Neural progenitor cell (in vitro differentiated cells): Measurements from ENCODE around the gene SPSB3. TPM values are rescaled to one million over a fixed set of nuclear protein-coding genes. Genes with fewer than 3 reads are reported as not detected.

ENCODE experiments used
- DNase-seq: peaks from one replicate; pipeline ENCODE4 v3.0.0-alpha.2; 2016; ENCODE audit warnings: low spot score
- H2AFZ ChIP-seq: fragments of 200-600 bp; sonication (generic); replicated peaks from 2 replicates; pipeline ENCODE4 v1.6.1; 2016; ENCODE audit warnings: antibody characterized with exemption
- H3F3A ChIP-seq: fragments of 200-600 bp; sonication (generic); 2 replicates; pipeline ENCODE4 v1.6.1; 2016; ENCODE audit warnings: antibody characterized with exemption, low read depth
- H3K27ac ChIP-seq: fragments of 200-600 bp; sonication (generic); 2 replicates; pipeline ENCODE4 v1.5.1; 2016; ENCODE audit warnings: mild to moderate bottlenecking
- H3K27me3 ChIP-seq: fragments of 200-600 bp; sonication (generic); 2 replicates; pipeline ENCODE4 v1.6.1; 2016; ENCODE audit warnings: mild to moderate bottlenecking, moderate library complexity
- H3K36me3 ChIP-seq: fragments of 200-600 bp; sonication (generic); 2 replicates; pipeline ENCODE4 v1.5.1; 2016
- H3K4me1 ChIP-seq: fragments of 200-600 bp; sonication (generic); 2 replicates; pipeline ENCODE4 v1.6.1; 2016; ENCODE audit warnings: mixed run types
- H3K4me2 ChIP-seq: fragments of 200-600 bp; sonication (generic); 2 replicates; pipeline ENCODE4 v1.6.1; 2016
- H3K4me3 ChIP-seq: fragments of 200-600 bp; sonication (generic); 2 replicates; pipeline ENCODE4 v1.5.1; 2016
- H3K79me2 ChIP-seq: fragments of 200-600 bp; sonication (generic); 2 replicates; pipeline ENCODE4 v1.6.1; 2016; ENCODE audit warnings: low read depth
- H3K9ac ChIP-seq: fragments of 200-600 bp; sonication (generic); 2 replicates; pipeline ENCODE4 v1.6.1; 2016
- H3K9me3 ChIP-seq: fragments of 200-600 bp; sonication (generic); 2 replicates; pipeline ENCODE4 v1.5.1; 2016; ENCODE audit warnings: low read depth
- H4K20me1 ChIP-seq: fragments of 200-600 bp; sonication (generic); 2 replicates; pipeline ENCODE4 v1.6.1; 2016; ENCODE audit warnings: low read depth
- H3K27ac Mint-ChIP-seq: 3 replicates; pipeline ENCODE4 v1.8.0; 2021; ENCODE audit warnings: mixed read lengths
- H3K27me3 Mint-ChIP-seq: 2 replicates; pipeline ENCODE4 v1.8.0; 2022; ENCODE audit warnings: low read depth, mild to moderate bottlenecking, inconsistent platforms, moderate library complexity, mixed read lengths; ENCODE audit not compliant: insufficient read depth
- H3K36me3 Mint-ChIP-seq: 3 replicates; pipeline ENCODE4 v1.8.0; 2021; ENCODE audit warnings: mixed read lengths
- H3K4me1 Mint-ChIP-seq: 3 replicates; pipeline ENCODE4 v1.8.0; 2021; ENCODE audit warnings: mixed read lengths
- H3K4me3 Mint-ChIP-seq: 3 replicates; pipeline ENCODE4 v1.8.0; 2021; ENCODE audit warnings: mild to moderate bottlenecking, moderate library complexity, mixed read lengths
- H3K9me3 Mint-ChIP-seq: 3 replicates; pipeline ENCODE4 v1.8.0; 2020; ENCODE audit warnings: mixed read lengths
- EZH2 ChIP-seq: fragments of 200-600 bp; sonication (generic); IDR thresholded peaks from 2 replicates; pipeline ENCODE4 v1.6.1; 2017; ENCODE audit warnings: antibody characterized with exemption, mild to moderate bottlenecking, moderate library complexity
- EZH2phosphoT487 ChIP-seq: fragments of 200-600 bp; sonication (generic); IDR thresholded peaks from 2 replicates; pipeline ENCODE4 v1.6.1; 2017; ENCODE audit warnings: antibody characterized with exemption
- total RNA-seq: library from RNA; depleted of rRNA; stranded (reverse); fragments of >200 nt; gene quantifications from 2 replicates; pipeline ENCODE4 v1.2.3, GENCODE V29; 2015; ENCODE audit warnings: low replicate concordance
- TF ChIP-seq, protein P1 (sequence below): fragments of 200-600 bp; sonication (generic); IDR thresholded peaks from 2 replicates; pipeline ENCODE4 v1.5.1; 2017; ENCODE audit warnings: antibody characterized with exemption, mild to moderate bottlenecking

Gene SPSB3
- total RNA-seq, 1 donor from 2014 or later, result 18.7 TPM

DNA sequence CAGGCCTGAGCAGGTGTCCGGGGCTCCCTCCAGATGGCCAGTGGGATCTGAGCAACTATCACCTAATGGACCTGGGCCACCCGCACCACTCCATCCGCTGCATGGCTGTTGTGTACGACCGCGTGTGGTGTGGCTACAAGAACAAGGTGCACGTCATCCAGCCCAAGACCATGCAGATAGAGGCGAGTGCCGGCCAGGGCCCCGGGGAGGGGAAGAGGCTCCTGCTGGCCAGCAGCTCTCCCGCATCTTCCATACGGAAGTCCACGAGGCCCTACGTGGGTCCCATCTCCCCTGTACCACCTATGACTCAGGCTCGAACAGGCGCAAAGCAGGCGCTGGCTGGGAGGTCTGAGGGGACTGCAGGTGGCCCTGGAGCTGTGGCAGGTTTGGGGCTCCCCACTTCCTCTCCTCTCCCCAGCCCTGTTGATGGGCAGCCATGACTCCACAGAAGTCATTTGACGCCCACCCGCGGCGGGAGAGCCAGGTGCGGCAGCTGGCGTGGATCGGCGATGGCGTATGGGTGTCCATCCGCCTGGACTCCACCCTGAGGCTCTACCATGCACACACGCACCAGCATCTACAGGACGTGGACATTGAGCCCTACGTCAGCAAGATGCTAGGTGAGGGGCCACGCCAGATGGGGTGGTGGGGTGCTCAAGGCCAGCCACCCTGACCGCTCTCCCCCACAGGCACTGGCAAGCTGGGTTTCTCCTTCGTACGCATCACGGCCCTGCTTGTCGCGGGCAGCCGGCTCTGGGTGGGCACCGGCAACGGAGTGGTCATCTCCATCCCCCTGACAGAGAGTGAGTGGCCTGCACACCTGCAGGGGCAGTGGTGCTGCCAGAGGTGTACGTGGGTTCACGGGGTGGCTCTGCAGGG lies 15.0 kb downstream of the SPSB3 start:
- H3K36me3 ChIP-seq, result no peaks in the 10 kb centered on the region
- Mint-ChIP-seq H3K27me3 (peaks cover 7% of the 10 kb centered on the region), H3K36me3 (peaks cover 3% of the 10 kb centered on the region), H3K9me3 (no peaks in the 10 kb centered on the region), H3K4me3 (no peak overlapping the region), H3K4me1 (peaks cover 7% of the 10 kb centered on the region), H3K27ac (no peak overlapping the region)
- peaks cover 6% of the 10 kb centered on the region for H3K79me2 ChIP-seq
- H3F3A ChIP-seq, result peaks cover 15% of the 10 kb centered on the region
- H3K9me3 ChIP-seq, result no peaks in the 10 kb centered on the region
- no peak overlapping the region for H3K9ac ChIP-seq
- no peaks in the 10 kb centered on the region for H3K27me3 ChIP-seq
- H4K20me1 ChIP-seq, result peaks cover 43% of the 10 kb centered on the region
- no peak overlapping the region for H2AFZ ChIP-seq
- no peak overlapping the region for H3K4me3 ChIP-seq
- no peak for DNase-seq
- H3K4me1 ChIP-seq, result no peaks in the 10 kb centered on the region
- H3K27ac ChIP-seq, result no peak overlapping the region
- no peak overlapping the region for H3K4me2 ChIP-seq
- TF ChIP-seq EZH2, result no peak

DNA sequence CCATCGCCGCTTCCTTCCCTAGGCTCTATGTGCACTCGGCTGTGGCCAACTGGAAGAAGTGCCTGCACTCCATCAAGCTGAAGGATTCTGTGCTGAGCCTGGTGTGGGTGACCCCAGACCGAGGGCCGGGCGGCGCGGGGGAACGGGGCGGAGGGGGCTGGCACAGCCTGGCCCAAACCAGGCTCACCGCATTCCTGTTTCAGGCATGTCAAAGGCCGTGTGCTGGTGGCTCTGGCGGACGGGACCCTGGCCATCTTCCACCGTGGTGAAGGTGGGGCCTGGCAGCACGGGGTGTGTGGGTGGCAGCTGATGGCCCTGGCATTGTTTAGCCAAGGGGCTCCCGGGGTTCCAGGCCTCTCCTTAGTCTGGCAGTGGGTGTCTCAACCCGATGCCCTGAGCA lies 15.7 kb downstream of the SPSB3 start:
- no peaks in the 10 kb centered on the region for H3K4me1 ChIP-seq
- H3K4me1 Mint-ChIP-seq, result peaks cover under 1% of the 10 kb centered on the region
- no peak for DNase-seq
- H3K4me3 ChIP-seq, result no peak overlapping the region
- no peak overlapping the region for H3K4me3 Mint-ChIP-seq
- TF ChIP-seq EZH2phosphoT487, result no peak
- TF ChIP-seq EZH2, result no peak
- TF ChIP-seq, protein P1, sequence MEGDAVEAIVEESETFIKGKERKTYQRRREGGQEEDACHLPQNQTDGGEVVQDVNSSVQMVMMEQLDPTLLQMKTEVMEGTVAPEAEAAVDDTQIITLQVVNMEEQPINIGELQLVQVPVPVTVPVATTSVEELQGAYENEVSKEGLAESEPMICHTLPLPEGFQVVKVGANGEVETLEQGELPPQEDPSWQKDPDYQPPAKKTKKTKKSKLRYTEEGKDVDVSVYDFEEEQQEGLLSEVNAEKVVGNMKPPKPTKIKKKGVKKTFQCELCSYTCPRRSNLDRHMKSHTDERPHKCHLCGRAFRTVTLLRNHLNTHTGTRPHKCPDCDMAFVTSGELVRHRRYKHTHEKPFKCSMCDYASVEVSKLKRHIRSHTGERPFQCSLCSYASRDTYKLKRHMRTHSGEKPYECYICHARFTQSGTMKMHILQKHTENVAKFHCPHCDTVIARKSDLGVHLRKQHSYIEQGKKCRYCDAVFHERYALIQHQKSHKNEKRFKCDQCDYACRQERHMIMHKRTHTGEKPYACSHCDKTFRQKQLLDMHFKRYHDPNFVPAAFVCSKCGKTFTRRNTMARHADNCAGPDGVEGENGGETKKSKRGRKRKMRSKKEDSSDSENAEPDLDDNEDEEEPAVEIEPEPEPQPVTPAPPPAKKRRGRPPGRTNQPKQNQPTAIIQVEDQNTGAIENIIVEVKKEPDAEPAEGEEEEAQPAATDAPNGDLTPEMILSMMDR, result no peak
- no peak overlapping the region for H2AFZ ChIP-seq
- H3K9me3 Mint-ChIP-seq, result no peaks in the 10 kb centered on the region
- H3F3A ChIP-seq, result peaks cover 15% of the 10 kb centered on the region
- no peaks in the 10 kb centered on the region for H3K27me3 ChIP-seq
- no peak overlapping the region for H3K27ac Mint-ChIP-seq
- no peaks in the 10 kb centered on the region for H3K79me2 ChIP-seq
- H3K9me3 ChIP-seq, result no peaks in the 10 kb centered on the region
- no peaks in the 10 kb centered on the region for H3K36me3 ChIP-seq
- no peak overlapping the region for H3K27ac ChIP-seq
- no peak overlapping the region for H3K9ac ChIP-seq
- H3K27me3 Mint-ChIP-seq, result peaks cover 4% of the 10 kb centered on the region
- peaks cover 37% of the 10 kb centered on the region for H4K20me1 ChIP-seq
- no peak overlapping the region for H3K4me2 ChIP-seq
- H3K36me3 Mint-ChIP-seq, result no peaks in the 10 kb centered on the region

DNA sequence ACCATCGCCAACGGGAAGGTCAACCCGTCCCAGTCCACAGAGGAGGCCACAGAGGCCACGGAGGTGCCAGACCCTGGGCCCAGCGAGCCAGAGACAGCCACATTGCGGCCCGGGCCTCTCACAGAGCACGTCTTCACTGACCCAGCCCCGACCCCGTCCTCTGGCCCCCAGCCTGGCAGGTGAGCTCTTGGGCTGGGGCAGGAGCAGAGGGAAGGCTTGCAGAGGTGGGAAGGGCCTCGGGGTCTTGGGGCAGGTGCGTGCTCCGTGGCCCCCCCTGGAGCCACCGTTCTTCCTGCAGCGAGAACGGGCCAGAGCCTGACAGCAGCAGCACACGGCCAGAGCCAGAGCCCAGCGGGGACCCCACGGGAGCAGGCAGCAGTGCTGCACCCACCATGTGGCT lies 16.1 kb downstream of the SPSB3 start:
- Mint-ChIP-seq H3K4me3 (no peak overlapping the region), H3K27ac (no peak overlapping the region), H3K27me3 (peaks cover 4% of the 10 kb centered on the region), H3K4me1 (no peaks in the 10 kb centered on the region), H3K9me3 (no peaks in the 10 kb centered on the region), H3K36me3 (peaks cover 2% of the 10 kb centered on the region)
- Histone ChIP-seq H3K4me2 (no peak overlapping the region), H3K27me3 (no peaks in the 10 kb centered on the region), H3K9ac (no peak overlapping the region), H3K36me3 (no peaks in the 10 kb centered on the region), H3K27ac (no peak overlapping the region), H2AFZ (no peak overlapping the region), H3K79me2 (no peaks in the 10 kb centered on the region), H4K20me1 (peaks cover 37% of the 10 kb centered on the region), H3K9me3 (no peaks in the 10 kb centered on the region), H3F3A (peaks cover 15% of the 10 kb centered on the region), H3K4me3 (no peak overlapping the region), H3K4me1 (no peaks in the 10 kb centered on the region)
- DNase-seq, result no peak
- TF ChIP-seq, protein P1, result no peak

DNA sequence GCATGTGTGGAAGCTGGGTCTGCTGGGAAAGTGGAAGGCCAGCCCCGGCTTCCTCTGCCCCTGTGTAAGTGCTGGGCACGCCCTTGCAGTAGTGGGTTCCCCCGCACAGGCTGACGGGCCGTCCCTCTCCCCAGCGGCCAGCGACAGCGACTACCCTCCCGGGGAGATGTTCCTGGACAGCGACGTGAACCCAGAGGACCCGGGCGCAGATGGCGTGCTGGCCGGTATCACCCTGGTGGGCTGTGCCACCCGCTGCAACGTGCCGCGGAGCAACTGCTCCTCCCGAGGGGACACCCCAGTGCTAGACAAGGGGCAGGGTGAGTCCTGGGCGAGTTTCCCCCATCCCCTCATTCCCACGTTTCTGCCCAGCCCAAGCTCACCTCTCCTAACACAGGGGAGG lies 16.5 kb downstream of the SPSB3 start:
- no peaks in the 10 kb centered on the region for H3K4me1 Mint-ChIP-seq
- Histone ChIP-seq H3K79me2 (no peaks in the 10 kb centered on the region), H3K36me3 (no peaks in the 10 kb centered on the region), H3K4me1 (no peaks in the 10 kb centered on the region), H3K9me3 (no peaks in the 10 kb centered on the region), H4K20me1 (peaks cover 37% of the 10 kb centered on the region), H2AFZ (no peak overlapping the region), H3K27ac (no peak overlapping the region), H3K4me3 (no peak overlapping the region), H3K27me3 (no peaks in the 10 kb centered on the region), H3K9ac (no peak overlapping the region), H3F3A (peaks cover 15% of the 10 kb centered on the region), H3K4me2 (no peak overlapping the region)
- H3K9me3 Mint-ChIP-seq, result no peaks in the 10 kb centered on the region
- no peak for DNase-seq
- TF ChIP-seq EZH2phosphoT487 (no peak), EZH2 (no peak)
- TF ChIP-seq, protein P1, result no peak
- no peak overlapping the region for H3K27ac Mint-ChIP-seq
- H3K36me3 Mint-ChIP-seq, result peaks cover 3% of the 10 kb centered on the region
- H3K4me3 Mint-ChIP-seq, result no peak overlapping the region
- peaks cover 4% of the 10 kb centered on the region for H3K27me3 Mint-ChIP-seq
